PFSK-1 (cell line): Measurements from ENCODE around the gene GIGYF1.

ENCODE experiments used
- FOXP2 ChIP-seq: optimal IDR thresholded peaks from 2 replicates; pipeline ENCODE3; 2011; ENCODE audit warnings: borderline replicate concordance, control low read depth, inconsistent platforms; ENCODE audit not compliant: insufficient read depth; ENCODE audit errors: extremely low read length, extremely low read depth
- POLR2AphosphoS5 ChIP-seq: IDR thresholded peaks from 2 replicates; pipeline ENCODE4 v1.6.1; 2012; ENCODE audit warnings: low read depth, mild to moderate bottlenecking, control low read depth, low read length, moderate library complexity
- SIN3A ChIP-seq: IDR thresholded peaks from 2 replicates; pipeline ENCODE4 v1.6.1; 2012; ENCODE audit warnings: mild to moderate bottlenecking, low read length, moderate library complexity, borderline replicate concordance; ENCODE audit not compliant: insufficient read depth
- TAF1 ChIP-seq: IDR thresholded peaks from 2 replicates; pipeline ENCODE4 v1.6.1; 2012; ENCODE audit warnings: low read length, control low read depth, borderline replicate concordance; ENCODE audit not compliant: insufficient read depth
- TF ChIP-seq, protein P1 (sequence below), 2 experiments: IDR thresholded peaks; 2 replicates each; pipeline versions ENCODE4 v1.6.1 to v1.8.0; 2011 to 2012; ENCODE audit warnings: low read depth in 2 of 2, low read length in 2 of 2, control low read depth in 1 of 2, inconsistent platforms in 1 of 2, mild to moderate bottlenecking in 1 of 2, moderate library complexity in 1 of 2; ENCODE audit not compliant: insufficient read depth in 1 of 2

The GIGYF1 gene

GRCh38 chr7:100673942-100674410 lies 20.1 kb downstream of the GIGYF1 start:
- TF ChIP-seq, protein P1, sequence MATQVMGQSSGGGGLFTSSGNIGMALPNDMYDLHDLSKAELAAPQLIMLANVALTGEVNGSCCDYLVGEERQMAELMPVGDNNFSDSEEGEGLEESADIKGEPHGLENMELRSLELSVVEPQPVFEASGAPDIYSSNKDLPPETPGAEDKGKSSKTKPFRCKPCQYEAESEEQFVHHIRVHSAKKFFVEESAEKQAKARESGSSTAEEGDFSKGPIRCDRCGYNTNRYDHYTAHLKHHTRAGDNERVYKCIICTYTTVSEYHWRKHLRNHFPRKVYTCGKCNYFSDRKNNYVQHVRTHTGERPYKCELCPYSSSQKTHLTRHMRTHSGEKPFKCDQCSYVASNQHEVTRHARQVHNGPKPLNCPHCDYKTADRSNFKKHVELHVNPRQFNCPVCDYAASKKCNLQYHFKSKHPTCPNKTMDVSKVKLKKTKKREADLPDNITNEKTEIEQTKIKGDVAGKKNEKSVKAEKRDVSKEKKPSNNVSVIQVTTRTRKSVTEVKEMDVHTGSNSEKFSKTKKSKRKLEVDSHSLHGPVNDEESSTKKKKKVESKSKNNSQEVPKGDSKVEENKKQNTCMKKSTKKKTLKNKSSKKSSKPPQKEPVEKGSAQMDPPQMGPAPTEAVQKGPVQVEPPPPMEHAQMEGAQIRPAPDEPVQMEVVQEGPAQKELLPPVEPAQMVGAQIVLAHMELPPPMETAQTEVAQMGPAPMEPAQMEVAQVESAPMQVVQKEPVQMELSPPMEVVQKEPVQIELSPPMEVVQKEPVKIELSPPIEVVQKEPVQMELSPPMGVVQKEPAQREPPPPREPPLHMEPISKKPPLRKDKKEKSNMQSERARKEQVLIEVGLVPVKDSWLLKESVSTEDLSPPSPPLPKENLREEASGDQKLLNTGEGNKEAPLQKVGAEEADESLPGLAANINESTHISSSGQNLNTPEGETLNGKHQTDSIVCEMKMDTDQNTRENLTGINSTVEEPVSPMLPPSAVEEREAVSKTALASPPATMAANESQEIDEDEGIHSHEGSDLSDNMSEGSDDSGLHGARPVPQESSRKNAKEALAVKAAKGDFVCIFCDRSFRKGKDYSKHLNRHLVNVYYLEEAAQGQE (IDR thresholded peaks at IDR 0.05; ENCODE audit: insufficient read depth in 1 of 2, low read depth in 2 of 2, low read length in 2 of 2), result no peak
- no peak for TF ChIP-seq TAF1
- TF ChIP-seq FOXP2, result no peak
- no peak for TF ChIP-seq POLR2AphosphoS5

DNA sequence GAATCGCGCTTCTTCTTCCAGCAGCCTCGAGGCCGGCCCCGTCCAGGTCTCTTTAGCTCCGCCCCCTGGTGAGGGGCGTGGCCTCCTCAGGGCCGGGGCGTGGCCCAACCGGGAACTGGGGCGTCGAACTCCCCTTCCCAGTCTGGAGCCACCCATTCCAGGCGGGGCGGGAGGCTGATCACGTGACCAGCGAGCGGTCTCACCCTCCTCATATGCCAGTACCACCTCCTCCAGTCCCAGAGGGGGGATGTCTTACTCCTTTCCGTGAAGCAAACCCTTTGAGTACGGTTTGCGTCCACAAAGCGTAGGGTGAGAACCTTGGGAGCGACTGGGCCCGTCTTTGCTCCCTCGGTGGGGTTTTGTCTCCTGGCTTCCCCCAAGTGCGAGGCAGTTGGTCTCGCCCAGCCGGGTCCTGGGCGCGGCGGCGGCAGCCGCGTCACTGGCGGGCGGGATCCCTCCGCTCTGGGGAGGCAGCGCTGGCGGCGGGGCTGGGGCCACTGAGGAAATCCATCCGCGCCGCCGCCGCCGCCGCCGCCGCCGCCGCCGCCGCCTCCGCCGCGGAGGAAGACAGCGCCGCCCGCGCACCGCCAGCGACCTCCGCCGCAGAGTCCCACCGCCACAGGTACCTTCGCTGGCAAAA lies 20.6 kb downstream of the GIGYF1 start, which contains the start of gene GNB2:
Gene GNB2 (plus strand): TSS at position 439 of the 640 bp plus-strand sequence. CDS start 2,526 bp downstream, outside the sequence.
- TF ChIP-seq FOXP2, result no peak
- TF ChIP-seq POLR2AphosphoS5, result peak; percentile 28; the same call in 1 of the 2 replicates
- peak; percentile 17; the same call in 1 of the 2 replicates for TF ChIP-seq SIN3A
- peak; percentile 66; the same call in 1 of the 2 replicates for TF ChIP-seq TAF1
- TF ChIP-seq, protein P1 (IDR thresholded peaks at IDR 0.05; ENCODE audit: insufficient read depth in 1 of 2, low read depth in 2 of 2, low read length in 2 of 2), result 0 out of 4 replicates have a peak, but pooled peaks of 1 of the 2 experiments have one; percentile 34

DNA sequence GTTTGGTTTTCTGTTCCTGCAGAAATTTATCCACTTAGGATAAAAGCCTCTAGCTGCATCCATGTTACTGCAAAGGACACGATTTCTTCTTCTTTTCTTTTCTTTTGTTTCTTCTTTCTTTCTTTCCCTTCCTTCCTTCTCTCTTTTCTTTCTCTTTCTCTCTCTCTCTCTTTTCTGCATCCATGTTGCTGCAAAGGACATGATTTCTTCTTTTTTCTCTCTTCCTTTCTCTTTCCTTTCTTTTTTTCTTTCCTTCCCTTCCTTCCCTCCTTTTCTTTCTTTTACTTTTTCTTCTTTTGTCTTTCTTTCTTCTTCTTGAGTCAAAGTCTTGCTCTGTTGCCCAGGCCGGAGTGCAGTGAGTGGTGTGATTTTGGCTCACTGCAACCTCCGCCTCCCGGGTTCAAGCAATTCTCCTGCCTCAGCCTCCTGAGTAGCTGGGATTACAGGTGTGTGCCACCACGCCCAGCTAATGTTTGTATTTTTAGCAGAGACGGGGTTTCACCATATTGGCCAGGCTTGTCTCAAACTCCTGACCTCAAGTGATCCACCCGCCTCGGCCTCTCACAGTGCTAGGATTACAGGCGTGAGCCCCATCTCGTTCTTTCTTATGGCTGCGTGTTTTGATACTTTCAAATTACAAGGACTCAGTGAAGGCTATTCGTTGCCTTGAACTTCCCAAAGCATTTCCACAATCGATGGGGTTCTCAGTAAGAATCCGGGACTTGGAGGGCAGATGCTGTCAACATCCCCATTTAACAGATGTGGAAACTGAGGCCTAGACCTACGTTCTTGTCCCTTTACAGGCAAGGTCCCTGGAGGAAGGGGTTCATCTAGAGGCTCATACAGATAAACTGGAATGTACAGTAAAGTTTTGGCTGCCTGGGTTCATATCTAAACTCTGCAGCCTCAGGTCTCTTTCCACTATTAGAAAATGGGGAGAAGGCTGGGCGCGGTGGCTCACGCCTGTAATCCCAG lies 22.4 kb downstream of the GIGYF1 start:
- TF ChIP-seq POLR2AphosphoS5 (no peak), FOXP2 (no peak), TAF1 (no peak), SIN3A (no peak)
- TF ChIP-seq, protein P1 (IDR thresholded peaks at IDR 0.05; ENCODE audit: insufficient read depth in 1 of 2, low read depth in 2 of 2, low read length in 2 of 2), result no peak

DNA sequence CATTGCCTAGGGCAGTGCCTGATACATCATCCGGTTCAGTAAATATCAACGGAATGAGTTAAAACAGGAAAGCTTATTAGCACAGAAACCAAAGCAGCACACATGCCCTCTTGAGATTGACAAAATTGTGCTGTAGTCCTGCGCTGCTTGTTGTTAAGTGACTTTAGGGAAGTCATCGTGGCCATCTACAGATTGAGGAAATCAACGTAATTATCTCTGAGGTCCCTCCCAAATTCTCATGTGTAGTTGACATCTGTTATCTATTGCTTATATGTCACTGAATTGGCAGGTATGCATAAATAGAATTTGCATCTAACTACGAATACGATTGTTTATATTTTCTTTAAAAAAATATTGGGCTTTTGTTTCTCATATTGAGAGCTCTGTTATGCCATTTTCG lies 24.0 kb downstream of the GIGYF1 start:
- no peak for TF ChIP-seq SIN3A
- no peak for TF ChIP-seq FOXP2
- no peak for TF ChIP-seq TAF1
- TF ChIP-seq, protein P1 (IDR thresholded peaks at IDR 0.05; ENCODE audit: insufficient read depth in 1 of 2, low read depth in 2 of 2, low read length in 2 of 2), result no peak
- no peak for TF ChIP-seq POLR2AphosphoS5
